ENCODE measurements around the gene SFXN3.
"Not testable (repeated sequence)": the region's sequence is repeated elsewhere in the genome, so short reads cannot be mapped to it uniquely, and the experiment has no call there.

SFXN3 gene

DNA sequence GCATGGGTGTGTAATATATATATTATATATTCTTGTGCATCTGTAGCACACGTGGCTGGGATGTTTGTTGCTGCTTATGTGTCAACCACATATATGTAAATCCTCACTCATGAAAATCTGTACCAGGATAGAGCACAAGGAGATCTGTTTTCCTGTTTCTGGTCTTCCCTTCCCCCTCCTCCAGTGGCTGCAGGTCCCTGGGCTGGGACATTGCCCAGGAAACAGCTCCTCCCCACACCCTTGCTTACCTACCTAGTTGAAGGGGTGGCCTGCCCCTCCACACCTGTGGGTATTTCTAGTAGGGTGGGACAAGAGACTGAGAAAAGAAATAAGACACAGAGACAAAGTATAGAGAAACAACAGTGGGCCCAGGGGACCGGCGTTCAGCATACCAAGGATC, 2.2 kb downstream of the SFXN3 start:
- DNase-seq (ENCODE audit: insufficient read length, low spot score) (no peak), FAIRE-seq (no peak)

DNA sequence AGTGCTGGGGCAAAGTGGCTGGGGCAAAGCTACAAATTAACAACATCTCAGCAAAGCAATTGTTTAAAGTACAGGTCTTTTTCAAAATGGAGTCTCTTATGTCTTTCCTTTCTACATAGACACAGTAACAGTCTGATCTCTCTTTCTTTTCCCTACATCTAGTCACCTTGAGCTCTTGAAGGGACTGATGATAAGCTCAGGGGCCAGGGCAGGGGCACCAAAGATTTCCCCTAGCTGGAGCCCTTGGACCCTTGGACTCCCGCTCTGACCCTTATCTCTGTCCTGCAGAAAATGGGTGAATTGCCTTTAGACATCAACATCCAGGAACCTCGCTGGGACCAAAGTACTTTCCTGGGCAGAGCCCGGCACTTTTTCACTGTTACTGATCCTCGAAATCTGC, 3.4 kb downstream of the SFXN3 start:
- FAIRE-seq; DNase-seq (ENCODE audit: insufficient read length, low spot score): not testable (repeated sequence)

DNA sequence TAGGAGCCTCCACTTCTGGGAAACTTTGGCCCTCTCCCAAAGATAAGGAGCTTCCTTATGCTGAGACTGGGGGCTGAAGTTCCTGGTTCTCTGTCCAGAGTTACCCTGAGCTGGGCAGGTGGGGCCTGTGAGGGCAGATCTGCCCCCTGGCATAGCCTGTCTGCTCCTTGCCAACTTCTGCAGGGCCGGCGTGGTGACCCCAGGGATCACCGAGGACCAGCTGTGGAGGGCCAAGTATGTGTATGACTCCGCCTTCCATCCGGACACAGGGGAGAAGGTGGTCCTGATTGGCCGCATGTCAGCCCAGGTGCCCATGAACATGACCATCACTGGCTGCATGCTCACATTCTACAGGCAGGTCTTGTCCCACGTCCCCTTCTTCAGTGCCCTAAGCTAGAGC, 4.3 kb downstream of the SFXN3 start:
- FAIRE-seq, result no peak
- no peak for DNase-seq (ENCODE audit: insufficient read length, low spot score)

DNA sequence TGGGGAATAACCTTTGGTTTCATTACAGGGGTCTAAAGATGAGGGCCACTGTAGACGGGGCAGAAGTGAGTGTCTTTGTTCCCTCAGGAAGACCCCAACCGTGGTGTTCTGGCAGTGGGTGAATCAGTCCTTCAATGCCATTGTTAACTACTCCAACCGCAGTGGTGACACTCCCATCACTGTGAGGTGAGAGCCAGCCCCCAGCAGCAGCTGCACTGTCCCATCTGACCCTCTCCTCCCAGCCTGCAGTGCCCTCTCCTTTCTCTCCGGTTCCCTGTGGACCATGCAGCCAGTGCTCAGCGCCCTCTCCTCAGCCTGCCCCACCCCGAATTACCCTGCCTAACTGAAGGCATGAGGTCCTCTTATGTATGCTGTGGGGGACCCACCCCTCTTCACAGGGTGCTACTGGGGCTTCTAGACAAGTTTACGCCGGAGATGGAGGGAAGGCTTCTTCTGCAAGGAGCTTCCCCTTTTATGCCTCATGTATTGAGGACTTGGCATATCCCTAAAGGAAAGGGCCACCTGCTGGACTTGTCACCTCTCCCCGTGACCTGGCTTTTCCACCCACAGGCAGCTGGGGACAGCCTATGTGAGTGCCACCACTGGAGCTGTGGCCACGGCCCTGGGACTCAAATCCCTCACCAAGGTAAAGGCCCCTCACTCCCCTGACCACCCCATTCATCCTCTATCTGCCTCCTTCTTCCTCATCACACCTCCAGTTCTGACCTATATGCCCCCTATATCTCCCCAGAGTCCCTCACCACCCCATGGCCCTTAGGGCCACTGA, 5.1 kb downstream of the SFXN3 start:
- FAIRE-seq (no peak), DNase-seq (ENCODE audit: insufficient read length, low spot score) (no peak)

DNA sequence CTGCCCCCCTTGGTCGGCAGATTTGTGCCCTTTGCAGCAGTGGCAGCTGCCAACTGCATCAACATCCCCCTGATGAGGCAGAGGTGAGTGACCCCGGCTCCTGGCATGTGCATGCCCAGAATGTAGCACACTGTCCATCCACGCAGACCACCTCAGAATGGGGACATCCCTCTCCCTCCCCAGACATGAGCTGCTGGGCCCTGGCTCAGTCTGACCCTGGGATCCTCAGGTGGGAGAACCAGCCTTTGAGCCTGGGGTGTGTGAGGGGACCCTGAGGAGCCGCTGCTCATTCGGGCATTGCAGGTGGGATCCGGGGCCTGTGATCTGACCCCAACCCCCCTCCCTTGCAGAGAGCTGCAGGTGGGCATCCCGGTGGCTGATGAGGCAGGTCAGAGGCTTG, 5.7 kb downstream of the SFXN3 start:
- no peak for FAIRE-seq
- DNase-seq (ENCODE audit: insufficient read length, low spot score), result no peak

DNA sequence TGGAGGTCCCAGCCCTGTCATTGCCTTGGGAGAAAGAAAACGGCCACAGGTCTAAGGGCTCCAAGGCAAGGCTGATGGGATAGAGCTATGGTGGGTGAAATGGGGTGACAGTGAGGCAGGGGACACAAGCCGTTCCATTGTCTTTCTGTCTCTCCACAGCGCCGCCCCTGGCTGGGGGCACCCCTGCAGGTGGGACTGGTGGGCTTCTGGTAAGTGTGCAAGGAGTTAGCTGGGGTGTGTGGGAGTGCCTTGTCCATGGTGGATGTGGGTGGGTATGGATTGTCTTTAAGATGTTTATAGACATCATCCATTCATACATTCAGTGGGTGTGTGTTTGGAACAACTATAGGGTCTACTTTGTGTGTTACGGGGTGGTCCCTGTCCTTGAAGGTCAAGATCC, 7.5 kb downstream of the SFXN3 start:
- DNase-seq (ENCODE audit: insufficient read length, low spot score) (no peak), FAIRE-seq (no peak)

DNA sequence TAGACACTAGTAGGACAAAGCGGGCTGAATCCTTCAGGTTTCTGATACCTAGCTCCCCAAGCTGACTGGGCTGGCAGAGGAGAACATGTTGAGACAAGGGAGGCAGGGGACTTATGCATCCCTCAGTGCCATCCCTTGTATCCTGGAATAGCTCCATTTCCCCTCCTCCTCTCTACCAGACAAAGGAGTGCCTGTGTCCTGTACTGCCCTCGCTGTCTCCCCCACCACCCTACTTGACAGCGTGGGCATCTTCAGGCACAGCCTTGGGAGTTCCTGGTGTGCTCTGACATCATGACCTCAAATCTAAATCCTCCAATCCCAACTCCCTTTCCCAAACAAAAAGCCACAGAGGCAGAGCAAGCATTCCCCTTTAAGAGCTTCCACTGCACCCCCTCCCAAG, 9.0 kb downstream of the SFXN3 start:
- DNase-seq (ENCODE audit: insufficient read length, low spot score) (no peak), FAIRE-seq (no peak)

DNA sequence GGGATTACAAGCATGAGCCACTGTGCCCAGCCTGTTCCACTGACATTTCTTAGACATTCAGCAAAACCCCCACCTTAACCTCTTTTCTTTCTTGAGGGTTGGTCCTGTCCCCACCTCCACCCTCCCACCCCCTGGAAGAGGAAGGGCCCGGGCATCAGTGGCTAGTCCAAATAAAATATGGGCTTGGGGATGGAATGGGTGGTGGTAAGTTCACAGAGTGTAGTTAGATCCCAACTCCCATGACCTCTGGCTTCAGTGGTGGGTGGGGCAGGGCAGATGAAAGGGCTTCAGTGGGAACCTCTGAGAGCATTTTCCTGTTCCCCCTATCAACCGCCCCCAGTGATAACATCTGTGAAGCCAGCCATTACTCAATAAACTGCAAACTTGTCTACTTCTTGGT, 9.8 kb downstream of the SFXN3 start:
- FAIRE-seq (no peak), DNase-seq (ENCODE audit: insufficient read length, low spot score) (no peak)

DNA sequence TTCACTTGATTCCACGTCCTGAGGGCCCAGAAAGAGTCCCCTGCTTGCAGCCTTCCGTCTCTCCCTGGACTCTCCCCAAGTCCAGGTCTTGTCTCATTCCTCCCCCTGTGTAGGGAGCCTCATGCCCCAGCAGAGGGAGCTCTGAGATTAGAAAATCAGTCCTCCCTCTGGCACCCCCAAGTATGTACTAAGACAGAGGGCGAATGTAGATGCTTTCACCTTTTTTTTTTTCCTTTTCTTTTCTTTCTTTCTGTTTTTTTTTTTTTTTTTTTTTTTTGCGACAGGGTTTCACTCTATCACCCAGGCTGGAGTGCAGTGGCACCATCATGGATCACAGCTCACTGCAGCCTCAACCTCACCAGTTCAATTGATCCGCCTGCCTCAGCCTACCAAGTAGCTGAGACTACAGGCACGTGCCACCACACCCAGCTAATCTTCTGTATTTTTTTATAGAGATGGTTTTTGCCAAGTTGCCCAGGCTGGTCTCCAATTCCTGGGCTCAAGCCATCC, 10.3 kb downstream of the SFXN3 start:
- FAIRE-seq, result no peak
- peak; percentile 89 for DNase-seq (ENCODE audit: insufficient read length, low spot score)

DNA sequence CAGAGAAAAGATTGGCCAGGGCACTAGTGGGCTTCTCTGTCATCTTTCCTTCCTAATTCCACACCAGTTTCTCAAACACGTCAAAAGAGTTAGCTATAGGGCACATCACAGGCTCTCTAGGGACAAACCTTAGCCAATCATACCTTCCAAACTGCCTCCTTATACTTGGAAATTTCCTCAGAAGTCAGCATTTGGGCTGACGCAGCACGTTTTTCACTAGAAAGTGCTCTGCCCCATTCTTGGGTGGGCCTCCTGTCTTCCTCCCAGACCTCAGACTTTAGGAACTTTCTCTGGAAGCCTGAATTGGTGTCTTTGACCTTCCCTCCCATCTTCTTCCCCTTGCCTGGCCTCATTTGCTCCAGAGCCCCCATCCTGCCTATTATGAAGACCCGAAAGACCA, 11.1 kb downstream of the SFXN3 start:
- FAIRE-seq (no peak), DNase-seq (ENCODE audit: insufficient read length, low spot score) (no peak)

DNA sequence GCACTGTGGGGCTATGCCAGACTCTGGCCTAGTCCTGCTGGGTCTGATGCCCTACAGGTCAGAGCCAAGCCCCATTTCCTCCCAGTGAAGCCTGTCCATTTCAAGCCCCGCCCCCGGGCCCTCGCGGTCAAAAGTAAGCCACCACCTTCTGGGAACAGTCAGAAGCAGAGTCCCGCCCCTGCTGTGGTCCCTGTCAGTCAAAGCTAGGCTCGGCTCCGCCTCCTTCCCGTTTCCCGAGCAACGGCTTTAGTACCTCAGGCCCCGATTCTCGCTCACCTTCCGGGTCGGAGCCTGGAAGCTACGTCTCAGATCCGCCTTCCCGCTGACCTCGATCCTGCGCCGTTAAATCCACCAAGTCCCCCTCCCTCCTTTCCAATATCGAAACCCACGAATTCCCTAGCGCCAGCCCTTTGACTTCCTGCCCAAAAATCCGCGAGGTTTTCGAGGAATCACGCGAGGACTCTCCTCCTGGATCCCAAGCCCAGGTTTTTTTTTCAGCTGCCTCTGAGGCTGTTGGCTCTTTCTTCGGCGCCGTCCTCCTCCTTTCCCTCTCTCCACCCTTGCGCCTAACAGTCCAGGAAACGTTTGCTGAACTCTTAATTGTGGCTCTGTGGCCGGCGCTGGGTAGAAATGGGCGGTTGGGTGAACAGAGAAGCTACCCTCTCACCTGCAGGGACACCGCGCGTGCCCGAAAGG, 11.8 kb downstream of the SFXN3 start:
- peak; percentile 83 for FAIRE-seq
- DNase-seq (ENCODE audit: insufficient read length, low spot score), result peak; percentile 94

DNA sequence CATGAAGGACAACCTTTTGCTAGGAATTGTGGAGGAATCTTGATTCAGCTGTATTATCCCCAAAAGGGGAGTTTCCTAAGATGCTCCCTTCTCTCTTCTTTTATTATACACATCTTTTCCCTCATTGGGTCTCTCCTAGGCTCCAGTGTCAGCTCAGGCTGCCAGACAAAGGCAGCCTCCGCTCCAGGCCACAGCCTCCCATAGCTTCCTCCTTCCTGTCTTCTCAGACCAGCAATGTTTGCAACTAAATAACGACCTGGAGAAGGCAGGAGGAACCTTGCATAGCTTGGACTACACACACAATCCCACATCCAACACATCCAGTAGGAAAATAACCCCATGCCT, 12.3 kb downstream of the SFXN3 start:
- DNase-seq (ENCODE audit: insufficient read length, low spot score) (no peak), FAIRE-seq (no peak)

DNA sequence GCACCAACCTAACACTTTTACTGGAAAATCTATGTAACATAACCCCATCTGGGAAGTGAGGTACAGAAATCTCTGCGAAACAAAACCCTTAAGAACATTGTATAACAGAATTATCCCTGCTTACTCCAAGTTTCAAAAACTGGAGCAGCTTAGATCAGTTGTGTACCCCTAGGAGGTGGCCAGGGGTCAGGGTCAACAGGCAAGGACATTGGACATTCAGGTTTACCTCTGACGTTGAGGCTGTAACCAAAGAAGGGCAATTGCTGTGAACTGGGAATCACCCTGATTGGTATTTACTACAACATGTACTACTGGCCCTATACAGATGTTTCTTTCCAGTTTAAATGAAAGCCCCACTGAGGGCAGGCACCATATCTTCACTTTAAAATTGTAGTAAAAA, 13.1 kb downstream of the SFXN3 start:
- no peak for FAIRE-seq
- DNase-seq (ENCODE audit: insufficient read length, low spot score), result no peak

DNA sequence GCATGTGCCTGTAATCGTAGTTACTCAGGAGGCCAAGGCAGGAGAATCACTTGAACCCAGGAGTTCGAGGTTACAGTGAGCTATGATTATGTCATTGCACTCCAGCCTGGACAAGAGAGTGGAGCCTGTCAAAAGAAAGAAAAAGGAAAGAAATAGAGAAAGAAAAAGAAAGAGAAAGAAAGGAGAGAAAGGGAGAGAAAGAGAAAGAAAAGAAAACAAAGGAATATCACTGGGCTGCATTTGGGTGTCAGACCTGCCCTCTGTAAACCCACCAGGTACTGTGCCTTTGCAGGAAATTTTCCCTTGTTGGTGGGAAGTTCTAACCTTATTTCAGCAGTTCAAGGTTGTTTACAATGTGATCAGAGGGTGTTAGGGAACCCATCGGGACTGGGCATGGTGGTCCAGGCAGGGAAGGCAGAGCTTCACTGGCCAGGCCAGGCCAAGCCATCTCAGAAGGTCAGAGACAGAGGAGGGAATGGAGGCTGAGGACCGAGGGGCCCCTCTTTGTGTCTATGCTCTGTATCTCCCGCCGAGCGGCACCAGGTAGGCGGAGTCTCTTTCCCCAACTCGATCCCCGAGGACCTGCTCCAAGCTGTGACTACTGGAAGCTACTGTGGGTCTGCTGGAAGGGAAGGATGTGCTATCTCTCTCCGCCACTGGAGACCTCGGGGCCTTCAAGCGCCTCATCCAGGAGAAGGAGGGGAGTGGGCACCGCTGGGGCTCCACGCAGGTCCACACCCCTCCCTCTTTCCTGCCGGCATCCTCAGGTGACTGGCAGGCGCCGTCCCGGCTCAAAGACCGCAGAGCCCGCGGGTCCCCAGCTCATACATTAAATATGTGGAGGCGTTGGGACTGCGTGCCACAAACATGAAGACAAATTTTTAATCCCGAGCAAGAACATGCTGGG, 15.6 kb downstream of the SFXN3 start:
- DNase-seq (ENCODE audit: insufficient read length, low spot score), result no peak
- FAIRE-seq, result no peak

DNA sequence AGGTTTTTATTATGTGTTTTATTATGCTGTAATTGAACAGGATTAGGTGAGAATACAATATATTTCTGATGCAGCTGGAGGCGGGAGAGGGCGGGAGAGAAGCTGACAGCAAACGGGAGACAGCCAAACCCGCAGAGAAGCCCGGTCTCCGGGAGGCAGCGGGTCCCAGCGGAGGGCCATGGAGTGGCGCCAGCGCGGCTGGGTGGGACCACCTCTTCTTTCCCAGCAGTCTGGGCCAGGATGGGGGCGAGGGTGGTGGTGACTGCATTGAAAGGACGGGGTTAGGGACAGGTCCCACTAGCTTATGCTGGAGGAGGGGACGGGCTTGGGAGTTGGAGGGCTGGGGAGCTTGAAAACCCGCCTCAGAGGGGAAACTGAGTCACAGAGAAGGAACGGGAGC, 16.2 kb downstream of the SFXN3 start:
- DNase-seq (ENCODE audit: insufficient read length, low spot score), result no peak
- FAIRE-seq, result no peak

DNA sequence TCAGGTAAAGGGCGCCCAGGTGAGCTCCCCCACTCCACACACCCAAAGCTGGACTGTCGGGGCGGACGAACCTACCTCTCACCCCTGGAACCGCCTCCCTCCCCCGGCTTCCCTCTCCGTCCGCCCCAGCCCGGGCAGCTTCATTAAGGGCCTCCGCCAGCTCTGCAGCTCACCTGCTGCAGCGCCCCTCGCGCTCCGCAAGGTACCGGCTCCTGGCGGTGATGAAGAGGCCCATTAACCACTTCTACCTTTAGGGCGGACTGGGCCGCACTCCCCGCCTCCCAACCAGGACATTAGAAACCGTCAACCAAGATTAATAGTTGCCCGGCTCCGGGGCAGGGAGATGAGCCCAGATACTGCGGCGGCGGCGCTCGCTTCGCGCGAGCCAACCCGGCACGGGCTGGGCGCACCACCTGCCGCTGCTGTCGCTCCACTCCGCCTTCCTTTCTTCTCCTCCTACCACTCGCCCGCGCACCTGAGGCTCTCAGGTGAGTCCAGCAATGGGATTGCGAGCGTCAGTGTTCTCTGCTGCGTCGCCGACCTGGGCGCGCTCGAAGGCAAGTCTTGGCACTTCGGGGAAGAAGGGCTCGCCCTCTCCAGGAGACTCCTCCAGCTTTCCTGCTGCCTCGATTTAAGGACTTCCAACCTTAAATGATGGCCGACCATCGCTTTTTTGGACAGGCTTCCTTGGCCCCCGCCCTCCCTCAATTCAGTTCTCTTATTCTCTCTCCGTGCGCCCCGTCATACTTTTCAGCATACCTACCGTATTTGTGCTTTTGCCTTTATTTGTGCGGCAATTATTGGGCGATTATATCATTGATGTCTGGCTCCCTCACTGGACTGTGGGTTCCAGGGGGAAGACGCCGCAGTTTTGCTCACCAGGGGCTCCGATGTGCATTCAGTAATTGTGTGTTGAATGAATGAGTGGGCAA, 17.2 kb downstream of the SFXN3 start:
- DNase-seq (ENCODE audit: insufficient read length, low spot score) (no peak), FAIRE-seq (no peak)

DNA sequence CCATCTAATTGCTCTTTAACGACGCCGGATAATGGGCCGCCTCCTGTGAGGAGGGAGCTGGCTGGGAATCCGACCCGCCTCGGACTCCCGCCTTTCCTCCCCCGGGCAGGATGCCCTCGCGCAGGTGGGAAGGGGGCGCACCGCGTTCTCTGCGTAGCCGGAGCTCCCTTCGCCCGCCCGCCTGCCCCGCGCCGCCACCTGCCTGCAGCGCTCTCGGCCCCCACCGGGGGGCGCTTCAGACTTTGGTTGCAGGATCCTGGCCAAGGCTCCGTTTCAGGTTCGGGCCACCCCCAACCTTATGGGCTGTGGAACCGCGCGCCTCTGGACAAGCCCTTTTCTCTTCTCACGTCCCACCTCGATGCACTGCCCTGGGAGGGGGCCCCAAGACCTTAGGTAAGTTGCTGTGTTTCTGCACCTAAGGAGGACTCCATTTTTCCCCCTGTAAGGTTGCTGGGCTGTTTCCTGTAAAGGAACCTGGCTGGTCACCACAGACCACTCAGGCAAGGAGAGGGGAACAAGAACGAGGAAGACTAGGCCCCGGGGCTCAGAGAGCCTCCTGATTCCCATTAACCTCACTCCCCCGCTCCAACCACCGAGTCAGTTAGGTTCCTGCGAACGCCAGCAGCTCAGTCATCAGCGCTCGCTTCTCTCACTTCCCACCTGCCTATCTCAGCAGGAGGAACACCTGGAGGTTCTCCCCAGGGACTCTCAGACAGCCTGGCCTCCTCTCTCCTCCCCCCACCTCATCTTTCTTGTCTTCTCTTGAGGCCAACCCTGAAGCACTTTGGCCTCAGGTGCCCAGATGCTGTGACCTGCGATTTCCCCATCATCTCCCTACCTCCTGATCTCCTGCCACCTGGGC, 19.4 kb downstream of the SFXN3 start:
- FAIRE-seq, result peak; percentile 76
- peak; percentile 55 for DNase-seq (ENCODE audit: insufficient read length, low spot score)

DNA sequence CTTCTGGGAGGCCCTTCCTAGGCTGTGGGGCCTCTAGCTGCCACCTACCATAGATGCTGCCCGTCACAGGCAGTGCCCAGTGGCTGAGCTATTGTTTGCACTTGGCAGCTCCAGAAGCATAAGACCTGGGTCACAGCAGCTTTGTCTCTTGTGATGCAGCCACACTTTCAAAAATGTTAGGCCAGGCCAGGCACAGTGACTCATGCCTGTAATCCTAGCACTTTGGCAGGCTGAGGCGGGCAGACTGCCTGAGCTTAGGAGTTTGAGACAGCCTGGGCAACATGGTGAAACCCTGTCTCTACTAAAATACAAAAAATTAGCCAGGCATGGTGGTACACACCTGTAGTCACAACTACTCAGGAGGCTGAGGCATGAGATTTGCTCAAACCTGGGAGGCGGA, 21.3 kb downstream of the SFXN3 start:
- FAIRE-seq, result peak; percentile 82
- DNase-seq (ENCODE audit: insufficient read length, low spot score), result no peak

DNA sequence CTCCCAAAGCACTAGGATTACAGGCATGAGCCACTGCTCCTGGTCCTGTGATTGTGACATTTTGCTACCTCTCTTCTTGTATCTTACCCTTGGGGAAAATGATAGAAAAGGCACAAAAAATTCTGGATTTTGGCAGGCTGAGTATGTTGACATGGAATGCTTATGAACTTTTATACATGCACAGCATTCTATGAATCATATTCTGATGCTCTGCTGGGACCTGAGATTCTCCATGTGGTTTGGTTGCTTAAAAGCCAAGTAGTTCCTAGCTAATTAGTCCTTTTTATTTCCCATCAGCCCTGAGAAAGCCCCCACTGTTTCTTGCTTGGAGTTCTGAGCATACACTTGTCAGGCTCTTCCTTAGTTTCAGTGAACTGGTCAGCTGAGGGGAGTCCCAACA, 22.5 kb downstream of the SFXN3 start:
- no peak for DNase-seq (ENCODE audit: insufficient read length, low spot score)
- FAIRE-seq, result no peak
